Epithelial cell of esophagus (primary cell): ENCODE measurements around the gene TUBA8.

Experiments used
- DNase-seq: peaks from one replicate; pipeline ENCODE4 v3.0.0; 2010; ENCODE audit warnings: low read depth
- H3K4me3 ChIP-seq: 2 replicates; pipeline ENCODE4 v1.5.1; 2011; ENCODE audit warnings: mild to moderate bottlenecking, low read length, control low read depth
- CTCF ChIP-seq: IDR thresholded peaks from 2 replicates; pipeline ENCODE4 v1.5.1; 2011; ENCODE audit warnings: low read depth, mild to moderate bottlenecking, low read length, control low read depth, inconsistent platforms; ENCODE audit not compliant: insufficient read depth; ENCODE audit errors: missing control alignments

The TUBA8 gene

GRCh38 chr22:18112440-18112839 lies 1.8 kb downstream of the TUBA8 start:
- H3K4me3 ChIP-seq, result no peak overlapping the region
- DNase-seq, result no peak
- no peak for TF ChIP-seq CTCF

- DNase-seq, result no peak
- no peak overlapping the region for H3K4me3 ChIP-seq
- TF ChIP-seq CTCF, result no peak
These were observed 3.2 kb downstream of the TUBA8 start for GRCh38 chr22:18113680-18114394.

- no peak for TF ChIP-seq CTCF
- H3K4me3 ChIP-seq, result no peak overlapping the region
- DNase-seq, result no peak
These were observed 3.9 kb downstream of the TUBA8 start for GRCh38 chr22:18114495-18114894.

- no peak for DNase-seq
- no peak for TF ChIP-seq CTCF
- H3K4me3 ChIP-seq, result no peak overlapping the region
These were observed 4.5 kb downstream of the TUBA8 start for GRCh38 chr22:18114976-18115652.

GRCh38 chr22:18115906-18116371 lies 5.3 kb downstream of the TUBA8 start:
- DNase-seq, result no peak
- no peak overlapping the region for H3K4me3 ChIP-seq
- no peak for TF ChIP-seq CTCF

GRCh38 chr22:18116634-18117033 lies 6.0 kb downstream of the TUBA8 start:
- no peak overlapping the region for H3K4me3 ChIP-seq
- TF ChIP-seq CTCF, result no peak
- DNase-seq, result no peak
